Activated naive CD8-positive, alpha-beta T cell treated with anti-CD3 and anti-CD28 coated beads, Interleukin-2, amount 50 U/mL, for 16 hours (primary cell): ENCODE results near the gene GOLT1B.
A peak's percentile ranks its signal among the peaks of the same experiment; 100 is the strongest.
"Not testable (repeated sequence)": the region's sequence is repeated elsewhere in the genome, so short reads cannot be mapped to it uniquely, and the experiment has no call there.

Experiments
- DNase-seq: peaks from one replicate; pipeline ENCODE4 v3.0.0-alpha.2; 2020; ENCODE audit warnings: low read depth, low spot score

Gene GOLT1B, protein sequence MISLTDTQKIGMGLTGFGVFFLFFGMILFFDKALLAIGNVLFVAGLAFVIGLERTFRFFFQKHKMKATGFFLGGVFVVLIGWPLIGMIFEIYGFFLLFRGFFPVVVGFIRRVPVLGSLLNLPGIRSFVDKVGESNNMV

DNA sequence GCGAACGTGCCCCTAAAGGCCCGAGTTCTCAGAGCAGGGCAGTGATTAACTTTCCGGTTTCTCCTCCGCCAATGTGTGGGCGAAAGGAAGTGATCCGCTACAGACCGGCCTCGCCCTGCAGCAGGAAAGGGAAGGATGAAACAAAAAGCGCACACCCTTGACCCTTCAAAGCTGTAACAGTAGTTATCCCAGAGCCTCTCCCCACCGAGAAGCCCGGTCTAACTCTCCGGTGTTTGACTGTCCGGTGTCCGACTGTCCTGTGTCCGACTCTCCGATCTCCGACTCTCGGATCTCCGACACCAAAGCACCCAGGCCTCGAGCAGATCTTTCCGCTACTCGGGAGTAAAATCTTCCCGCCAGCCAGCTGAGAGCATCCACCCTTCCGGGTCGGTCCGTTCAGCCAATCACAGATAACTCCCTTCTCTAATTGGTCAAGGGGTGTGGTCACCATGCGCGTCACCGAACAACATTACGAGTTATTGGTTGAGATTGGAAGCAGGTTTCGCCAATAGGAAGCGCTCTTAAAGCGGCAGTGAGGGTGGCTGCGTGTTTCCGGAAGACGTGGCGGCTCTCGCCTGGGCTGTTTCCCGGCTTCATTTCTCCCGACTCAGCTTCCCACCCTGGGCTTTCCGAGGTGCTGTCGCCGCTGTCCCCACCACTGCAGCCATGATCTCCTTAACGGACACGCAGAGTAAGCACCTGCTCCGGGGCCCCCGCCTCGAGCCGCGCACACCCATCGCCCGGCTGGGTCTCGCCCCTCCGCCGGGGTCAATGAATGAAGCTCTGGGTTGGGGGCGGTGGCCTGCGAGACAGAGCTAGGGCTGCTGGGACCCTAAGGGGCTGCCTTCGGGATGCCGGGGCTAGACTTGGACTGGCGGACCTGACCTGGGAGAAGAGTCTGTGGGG is at the start of gene GOLT1B, which contains the start of gene RECQL:
GOLT1B (plus strand) TSS at position 532 of the 906 bp plus-strand sequence; CDS start at position 667, 135 bp downstream.
RECQL (minus strand) TSS at position 378 of the 906 bp plus-strand sequence. CDS start 2,065 bp downstream, outside the sequence.
- peak; percentile 78 for DNase-seq

DNA sequence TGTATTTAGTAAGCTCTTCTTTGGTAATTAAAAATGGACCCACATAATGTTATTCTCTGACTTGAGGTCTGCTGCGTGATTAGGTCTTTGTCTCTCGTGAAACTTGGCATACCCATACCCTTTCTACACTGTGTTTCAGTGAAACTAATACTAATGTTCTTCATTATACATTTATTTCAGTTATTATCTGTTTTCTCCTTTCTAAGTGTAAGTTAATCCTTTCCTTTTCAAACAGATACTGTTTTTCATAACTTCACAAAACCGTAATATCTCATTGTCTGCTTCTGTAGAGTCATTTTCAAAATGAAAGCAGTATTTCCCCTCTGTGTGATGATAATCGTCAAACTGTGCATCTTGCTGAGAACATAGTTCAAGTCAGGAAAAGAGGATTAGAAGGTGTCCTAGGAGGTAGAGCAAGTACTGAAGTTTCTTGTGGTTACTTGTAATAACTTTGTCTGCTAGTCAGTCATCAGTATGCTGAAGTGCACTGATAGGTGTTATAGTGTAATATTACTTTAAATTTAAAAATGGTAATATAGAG is 48.2 kb upstream of the GOLT1B start:
- DNase-seq = no peak

DNA sequence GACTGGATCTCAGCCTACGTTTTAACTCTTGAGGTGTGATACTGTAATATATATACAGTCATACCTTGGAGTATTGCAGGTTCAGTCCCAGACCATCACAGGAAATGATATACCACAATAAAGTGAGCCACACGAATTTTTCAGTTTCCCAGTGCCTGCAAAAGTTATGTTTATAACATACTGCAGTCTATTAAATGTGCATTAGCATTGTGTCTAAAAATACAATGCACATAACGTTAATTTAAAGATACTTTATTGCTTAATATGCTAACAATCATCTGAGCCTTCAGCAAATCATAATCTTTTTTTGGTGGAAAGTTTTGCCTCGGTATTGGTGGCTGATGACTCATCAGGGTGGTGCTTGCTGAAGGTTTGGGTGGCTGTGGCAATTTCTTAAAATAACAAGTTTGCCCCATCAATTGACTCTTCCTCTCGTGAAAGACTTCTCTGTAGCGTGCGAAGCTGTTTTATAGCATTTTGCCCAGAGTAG is 45.3 kb upstream of the GOLT1B start:
- peak; percentile 20 for DNase-seq

DNA sequence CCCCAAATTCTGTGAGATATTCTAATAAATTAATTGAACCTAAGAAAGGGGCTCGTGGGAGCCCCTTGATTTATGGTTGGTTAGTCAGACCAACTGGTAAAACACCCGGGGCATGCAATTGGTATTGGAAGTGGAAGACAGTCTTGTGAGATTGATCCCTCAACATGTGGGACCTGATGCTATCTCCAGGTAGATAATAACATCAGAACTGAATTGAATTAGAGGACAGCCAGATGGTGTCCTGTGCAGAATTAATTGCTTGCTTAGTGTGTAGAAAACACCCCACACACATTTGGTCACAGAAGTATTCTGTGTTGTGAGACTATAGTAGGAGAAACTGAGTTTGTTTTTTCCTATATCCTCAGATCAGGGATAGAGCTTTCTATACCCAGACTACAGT is 42.1 kb upstream of the GOLT1B start:
- no peak for DNase-seq

DNA sequence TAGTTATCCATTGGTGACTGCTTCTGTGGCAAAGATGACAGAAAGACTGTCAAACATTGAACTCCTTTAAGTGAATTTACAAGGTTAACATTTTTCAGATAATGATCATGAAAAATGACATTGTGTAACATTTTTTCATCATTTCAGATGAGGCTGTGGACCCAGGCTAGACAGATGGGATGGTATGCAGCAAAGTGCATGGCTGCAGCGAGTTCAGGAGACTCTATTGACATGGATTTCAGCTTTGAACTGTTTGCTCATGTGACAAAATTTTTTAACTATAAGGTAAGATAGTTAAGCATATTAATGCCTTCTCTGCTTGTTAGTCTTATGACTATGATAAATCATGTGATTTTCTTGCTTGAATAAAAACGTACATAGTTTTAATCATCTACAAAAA is 34.3 kb upstream of the GOLT1B start:
- not testable (repeated sequence) for DNase-seq

DNA sequence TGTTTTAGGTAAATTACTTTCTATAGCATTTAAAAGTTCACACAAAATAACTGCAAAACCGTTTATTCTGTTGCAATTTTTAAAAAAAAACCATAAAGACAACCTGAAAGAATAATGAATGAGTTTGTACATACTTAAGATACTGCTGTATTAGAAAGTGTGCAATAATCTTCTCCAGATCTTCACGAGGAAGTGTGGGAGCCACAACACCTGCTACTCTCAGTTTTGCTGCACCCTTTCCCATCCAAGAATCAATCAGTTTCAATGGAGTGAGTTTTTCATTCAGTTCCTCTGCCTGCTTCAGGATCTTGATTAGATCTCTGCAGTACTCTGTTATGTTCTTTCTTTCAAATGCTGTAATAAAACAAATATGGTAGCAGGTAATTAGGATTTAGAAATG is 30.3 kb upstream of the GOLT1B start:
- DNase-seq = no peak

DNA sequence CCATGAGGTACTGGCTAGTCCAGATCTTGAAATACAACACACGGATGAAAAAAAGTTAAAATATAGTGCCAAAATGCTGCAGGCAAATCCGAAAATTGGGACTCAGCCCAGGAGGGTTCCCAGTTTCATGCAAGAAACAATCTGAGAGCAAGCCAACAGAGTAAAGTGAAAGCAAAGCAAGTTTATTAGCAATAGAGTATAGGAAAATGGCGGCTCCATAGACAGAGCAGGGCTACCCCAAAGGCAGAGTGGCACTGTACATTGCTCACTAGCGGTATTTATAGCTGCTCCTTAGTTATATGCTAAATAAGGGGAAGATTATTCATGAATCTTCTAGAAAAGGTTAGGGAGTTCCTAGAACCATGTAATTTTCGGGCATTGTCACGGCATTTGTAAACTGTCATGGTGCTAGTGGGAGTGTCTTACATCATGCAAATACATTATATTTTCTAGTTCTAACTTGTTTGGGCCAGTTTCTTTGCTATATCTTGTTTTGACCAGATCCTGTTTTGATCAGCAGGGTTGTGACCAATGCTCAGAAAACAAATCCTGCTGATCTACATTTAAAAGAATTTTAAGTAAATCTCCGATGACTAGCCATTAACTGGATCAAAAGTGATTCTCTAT is 29.3 kb upstream of the GOLT1B start:
- no peak for DNase-seq

DNA sequence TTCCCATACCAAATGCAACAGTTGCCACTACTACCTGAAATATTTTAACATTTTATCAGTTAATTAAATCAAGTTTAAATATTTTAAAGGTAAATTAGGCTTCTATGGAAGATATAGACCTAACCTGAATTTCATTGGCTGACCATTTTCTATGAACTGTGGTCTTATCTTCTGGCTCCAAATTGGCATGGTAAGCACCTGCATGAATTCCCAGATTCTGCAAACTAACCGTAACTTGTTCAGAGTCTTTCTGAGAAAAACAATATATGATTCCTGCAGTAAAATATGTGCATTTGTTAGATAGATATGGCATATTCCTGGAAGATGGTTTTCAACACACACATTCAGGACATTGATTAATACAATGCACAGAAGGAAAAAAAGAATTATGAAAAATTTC is 26.0 kb upstream of the GOLT1B start:
- DNase-seq = no peak

DNA sequence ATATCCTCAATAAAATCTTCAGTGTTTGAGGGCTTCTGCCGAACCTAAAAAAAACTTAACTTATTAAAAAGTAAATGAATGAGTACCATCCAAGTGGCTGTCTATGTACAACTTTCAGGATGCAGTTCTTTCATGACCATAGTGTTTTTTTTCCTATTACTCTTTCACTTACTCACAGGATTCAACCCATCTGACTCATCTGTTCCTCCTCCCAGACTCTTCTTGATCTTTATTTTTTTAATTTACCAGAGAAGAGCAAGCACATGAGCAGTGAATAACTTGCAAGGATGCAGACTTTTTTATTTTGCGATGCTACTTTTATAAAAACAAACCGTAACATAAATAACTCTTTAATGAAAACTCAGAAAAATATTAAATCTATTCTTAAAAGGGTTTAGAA is 24.6 kb upstream of the GOLT1B start:
- no peak for DNase-seq

DNA sequence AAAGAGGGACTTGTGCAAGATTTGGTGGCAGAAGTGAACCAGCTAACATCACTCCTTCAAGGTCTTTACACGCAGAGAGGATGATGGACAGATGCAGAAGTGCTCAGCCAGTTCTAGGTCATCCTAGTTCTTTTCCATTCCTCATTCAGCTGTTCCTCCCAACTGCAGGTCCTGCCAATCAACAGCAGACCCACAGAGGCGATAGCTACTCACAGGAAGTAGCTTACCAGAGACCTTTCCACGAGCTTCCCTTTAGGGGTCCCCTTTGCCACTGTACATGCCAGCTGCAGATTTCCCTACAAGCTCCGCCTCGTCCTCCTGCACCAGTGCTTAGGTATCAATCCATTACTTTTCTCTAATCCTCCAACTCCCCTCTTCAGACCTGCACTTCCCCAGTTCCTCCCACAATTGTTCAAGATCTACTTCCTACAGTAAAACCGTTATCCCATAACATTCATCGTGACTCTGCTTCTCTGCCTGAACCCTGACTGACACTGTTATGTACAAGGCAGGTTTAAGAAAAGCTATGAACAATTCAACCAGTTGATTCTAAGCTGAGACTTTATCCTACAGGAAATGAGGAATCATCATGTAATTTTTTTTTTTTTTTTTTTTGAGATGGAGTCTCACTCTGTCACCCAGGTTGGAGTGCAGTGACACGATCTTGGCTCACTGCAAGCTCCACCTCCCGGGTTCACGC is 22.7 kb upstream of the GOLT1B start:
- no peak for DNase-seq

DNA sequence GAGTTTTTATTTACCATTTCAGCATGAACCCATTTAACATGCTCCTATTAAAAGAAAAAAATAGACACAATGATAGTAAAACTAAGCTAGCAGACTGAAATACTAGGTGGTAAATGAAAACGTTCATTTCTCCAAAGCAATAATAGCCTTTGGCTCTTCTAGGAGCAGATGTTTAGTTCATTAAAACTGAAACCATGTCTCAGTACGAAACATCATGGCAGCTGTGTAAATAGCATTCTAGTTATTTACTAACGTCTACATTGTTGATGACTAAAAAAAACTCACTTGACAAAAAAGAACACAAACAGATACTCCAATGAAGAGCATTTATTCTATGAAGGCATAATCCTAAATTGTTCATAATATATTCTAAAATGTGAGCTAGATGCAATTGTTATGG is 18.1 kb upstream of the GOLT1B start:
- DNase-seq = no peak

DNA sequence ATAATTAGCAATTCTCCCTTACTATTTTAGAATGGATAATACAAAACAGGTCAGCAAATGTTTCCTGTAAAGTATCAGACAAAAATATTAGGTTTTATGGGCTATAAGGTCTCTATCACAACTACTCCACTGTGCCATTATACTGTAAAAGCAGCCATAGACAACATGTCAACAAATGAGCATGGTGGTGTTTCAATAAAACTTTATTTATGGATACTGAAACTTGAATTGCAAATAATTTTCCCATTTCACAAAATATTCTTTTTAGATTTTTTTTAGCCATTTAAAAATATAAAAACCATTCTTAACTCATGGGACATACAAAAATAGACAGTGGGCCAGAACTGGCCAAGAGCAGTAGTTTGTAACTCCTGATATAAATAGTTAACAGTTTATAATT is 15.6 kb upstream of the GOLT1B start:
- no peak for DNase-seq

DNA sequence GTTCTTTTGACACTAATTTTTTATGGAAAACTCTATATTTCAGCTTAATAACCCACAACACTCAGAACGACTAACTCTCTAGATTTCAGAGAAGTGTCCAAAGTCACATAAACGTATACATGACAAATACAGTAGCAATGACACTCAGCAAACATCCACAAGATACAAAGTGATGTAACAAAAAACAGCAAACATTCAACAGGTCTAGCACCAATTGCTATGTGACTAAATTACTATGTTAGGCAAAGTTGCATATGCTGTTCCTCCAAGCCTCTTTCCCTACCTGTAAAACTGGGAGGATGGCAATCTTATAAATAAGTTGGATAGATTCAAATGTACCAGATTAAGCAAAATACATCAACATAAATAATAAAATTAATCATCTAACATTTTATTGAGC is 1.8 kb upstream of the GOLT1B start:
- no peak for DNase-seq

DNA sequence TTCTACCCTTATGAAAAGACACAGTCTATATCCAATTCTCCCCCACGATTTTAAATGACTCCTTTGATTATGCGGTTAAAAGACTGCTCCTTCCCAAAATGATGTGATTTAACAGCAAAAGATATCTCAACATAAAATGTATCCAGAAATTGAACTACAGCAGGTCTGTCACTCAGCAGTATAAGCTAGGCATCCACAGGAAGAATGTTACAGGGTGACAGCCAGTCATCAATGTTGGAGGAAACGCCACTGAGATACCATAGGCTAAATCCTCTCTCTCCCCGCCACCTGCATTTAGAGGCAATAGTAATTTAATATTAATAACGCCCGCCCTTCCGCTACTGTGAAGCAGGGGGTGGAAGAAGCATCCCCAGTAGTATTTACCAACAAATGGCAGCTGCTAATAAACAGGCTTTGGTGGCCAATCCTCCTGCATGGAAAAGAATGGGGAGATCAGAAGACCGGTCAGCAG is 767 bp upstream of the GOLT1B start:
- DNase-seq = no peak

DNA sequence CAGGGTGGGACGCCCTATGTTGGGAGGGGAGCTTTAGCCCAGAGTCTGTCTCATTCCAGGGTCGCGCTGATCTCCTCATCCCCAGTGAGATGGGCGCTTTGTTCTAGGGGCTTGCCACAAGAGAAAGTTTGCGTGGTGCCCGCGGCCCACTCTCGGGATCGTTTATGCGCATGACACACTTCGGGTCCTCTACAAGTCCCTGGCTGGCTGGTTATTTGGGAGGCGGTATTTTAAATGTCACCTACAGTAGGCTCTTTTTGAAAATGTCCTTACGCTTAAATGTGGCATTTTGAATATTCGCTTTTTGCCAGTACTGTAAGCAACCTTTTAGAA is 541 bp downstream of the GOLT1B start:
- peak; percentile 3 for DNase-seq

DNA sequence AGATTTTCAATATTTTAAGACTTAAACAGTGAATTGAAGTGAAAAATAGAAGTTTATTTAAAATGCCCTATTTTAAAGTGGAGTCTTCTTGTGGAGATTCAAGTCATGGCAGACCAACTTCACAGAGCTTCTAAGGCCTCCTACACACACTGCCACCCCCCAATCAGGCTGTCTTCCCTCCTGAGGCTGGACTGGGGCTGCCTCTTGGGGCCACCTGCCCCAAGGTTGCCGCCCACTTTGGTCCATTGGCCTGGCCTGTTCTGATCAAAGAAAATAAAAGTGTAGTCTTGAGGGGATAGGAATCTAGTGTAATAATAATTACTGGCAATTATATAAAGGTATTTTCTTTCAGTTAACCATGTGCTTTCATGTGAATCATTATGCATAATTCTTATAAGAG is 1.3 kb downstream of the GOLT1B start:
- DNase-seq = no peak

DNA sequence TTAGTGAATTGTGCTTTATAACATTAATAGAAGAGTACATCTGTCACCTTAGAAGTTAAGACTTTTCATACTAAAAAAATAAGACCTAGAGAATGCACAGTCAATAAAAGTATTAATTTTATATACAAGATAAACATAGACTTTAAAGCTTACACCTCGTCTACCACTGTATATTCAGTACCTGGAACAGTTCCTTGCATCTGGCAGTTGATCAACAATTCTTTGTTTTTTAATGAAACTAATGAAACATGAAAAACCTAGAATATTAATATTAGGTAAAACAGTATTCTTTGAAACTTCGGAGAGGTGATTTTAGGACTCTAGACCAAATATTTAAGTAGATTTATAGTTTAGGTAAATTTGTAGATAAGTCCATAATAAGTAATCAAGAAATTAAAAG is 4.3 kb downstream of the GOLT1B start:
- no peak for DNase-seq

DNA sequence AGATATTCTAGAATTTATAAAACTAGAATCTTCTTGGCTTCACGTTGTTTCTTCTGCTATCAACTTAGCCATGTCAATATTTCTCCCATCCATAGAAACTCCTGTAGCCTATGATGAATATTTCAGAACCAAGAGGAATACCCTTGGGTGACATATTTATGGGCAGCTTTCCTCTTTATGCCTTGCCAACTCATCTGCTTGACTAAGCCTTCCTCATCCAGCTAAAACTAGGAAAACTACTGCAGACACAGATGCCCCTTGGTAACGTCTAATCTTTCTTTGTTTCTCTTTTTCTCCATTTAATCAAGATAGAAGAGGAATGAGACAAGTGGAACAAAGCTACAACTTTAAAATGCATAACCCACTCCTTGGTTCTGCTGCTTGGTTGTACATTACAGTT is 6.3 kb downstream of the GOLT1B start:
- DNase-seq = no peak

DNA sequence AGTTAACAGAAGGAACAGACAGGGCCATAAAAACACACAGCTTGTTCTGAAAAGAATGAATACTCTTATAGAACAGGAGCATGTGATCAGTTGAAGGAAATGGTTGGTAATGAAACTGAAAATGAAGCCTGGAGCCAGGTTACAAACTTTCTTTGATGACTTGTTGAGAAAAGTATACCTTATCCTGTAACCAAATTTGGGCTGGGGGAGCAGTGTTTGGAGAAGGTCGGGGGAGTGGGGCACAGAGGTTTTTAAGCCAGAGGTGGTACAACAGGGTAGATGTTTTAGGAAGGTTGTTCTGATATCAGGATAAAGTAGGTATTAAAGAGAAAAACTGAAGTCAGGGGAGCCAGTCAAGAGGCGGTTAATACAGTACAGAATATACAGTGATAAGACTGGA is 8.2 kb downstream of the GOLT1B start:
- DNase-seq = no peak

DNA sequence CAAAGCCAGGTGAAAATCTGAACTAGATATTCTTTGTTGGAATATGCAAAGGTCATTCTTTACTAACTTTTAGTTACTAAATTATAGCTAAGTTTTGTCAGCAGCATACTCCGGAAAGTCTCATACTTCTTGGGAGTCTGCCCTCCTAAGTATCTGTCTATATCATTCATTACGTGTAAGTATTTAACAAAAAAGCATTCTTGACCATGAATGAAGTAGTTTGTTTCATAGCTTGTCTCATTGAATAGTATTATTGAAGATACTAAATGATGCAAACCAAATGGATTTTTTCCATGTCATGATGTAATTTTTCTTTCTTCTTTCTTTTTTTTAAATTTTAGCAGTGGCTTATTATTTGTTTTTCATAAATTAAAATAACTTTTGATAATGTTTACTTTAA is 14.7 kb downstream of the GOLT1B start:
- no peak for DNase-seq

DNA sequence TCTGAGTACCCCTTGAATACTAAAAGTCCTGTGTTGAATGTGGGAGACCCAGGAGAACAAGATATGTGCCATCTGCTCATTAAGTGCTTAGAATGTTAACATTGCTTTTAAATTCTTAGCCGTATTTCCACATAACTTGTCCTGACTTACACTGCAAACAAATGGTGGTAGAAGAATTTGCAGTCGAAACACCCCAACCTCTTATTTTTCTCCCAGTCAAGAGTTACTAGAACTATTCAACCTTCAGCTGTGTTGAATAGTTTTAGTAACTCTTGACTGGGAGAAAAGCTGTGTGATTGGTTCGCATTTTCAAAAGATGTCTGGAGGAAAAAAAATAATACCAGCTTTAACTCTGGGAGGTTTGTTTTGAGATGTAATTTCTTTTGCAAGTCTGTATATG is 16.9 kb downstream of the GOLT1B start:
- no peak for DNase-seq

DNA sequence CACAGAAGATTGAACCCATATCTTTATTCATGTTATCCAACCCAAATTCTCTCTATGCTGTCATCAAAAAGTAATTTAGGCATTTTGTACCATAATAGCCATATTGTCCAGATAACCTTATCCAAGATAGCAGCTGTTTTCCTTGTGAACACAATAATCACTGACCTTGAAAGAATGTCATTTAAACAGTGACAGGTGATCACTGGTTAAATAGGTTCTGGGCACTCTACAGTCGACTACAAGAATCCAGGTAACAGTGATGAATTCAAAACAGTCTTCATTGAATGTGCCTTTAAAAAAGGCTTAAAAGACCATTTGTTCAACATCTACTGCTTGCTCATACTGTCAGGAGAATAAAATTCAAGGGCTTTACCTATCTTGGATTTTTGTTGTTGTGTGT is 20.0 kb downstream of the GOLT1B start:
- no peak for DNase-seq
